ENCODE results near the gene CLASP1.

GRCh38 chr2:121666042-121666441 lies 16.8 kb upstream of the CLASP1 start:
- TF ChIP-seq POLR2AphosphoS5 (IDR thresholded peaks at IDR 0.05; ENCODE audit: low read depth, low read length) (no peak), POLR2A (IDR thresholded peaks at IDR 0.05; ENCODE audit: low read depth, low read length) (no peak), TAF1 (IDR thresholded peaks at IDR 0.05; ENCODE audit: low read depth, low read length) (no peak), SPI1 (IDR thresholded peaks at IDR 0.05; ENCODE audit: low read depth, low read length) (no peak), PAX5 (IDR thresholded peaks at IDR 0.05; ENCODE audit: insufficient read depth, low read length, severe bottlenecking) (no peak)

Data from GM12891 (cell line).